Neutrophil (primary cell): ENCODE results near the gene CHFR.
"Not testable (repeated sequence)": the region's sequence is repeated elsewhere in the genome, so short reads cannot be mapped to it uniquely, and the experiment has no call there.

Experiments used
- H3K27ac ChIP-seq: fragments of 200-600 bp; sonication (generic); 2 replicates; pipeline ENCODE4 v1.5.1; 2016; ENCODE audit warnings: mild to moderate bottlenecking, moderate library complexity
- H3K27me3 ChIP-seq: fragments of 200-600 bp; sonication (generic); 2 replicates; pipeline ENCODE4 v1.6.0; 2016; ENCODE audit warnings: mild to moderate bottlenecking
- H3K36me3 ChIP-seq: fragments of 200-600 bp; sonication (generic); 2 replicates; pipeline ENCODE4 v1.5.1; 2017
- H3K4me1 ChIP-seq, 2 experiments: fragments of 200-600 bp in 1 of 2; sonication (generic) in 1 of 2; 1 replicate in 1 of 2; 2 replicates in 1 of 2; pipeline versions ENCODE4 v1.5.1 to v1.6.1; 2013 to 2016; ENCODE audit warnings: low read depth in 1 of 2, low read length in 1 of 2, mild to moderate bottlenecking in 1 of 2, moderate library complexity in 1 of 2; ENCODE audit not compliant: control insufficient read depth in 1 of 2, insufficient read depth in 1 of 2
- H3K4me3 ChIP-seq, 2 experiments: fragments of 200-600 bp in 1 of 2; sonication (generic) in 1 of 2; 1 replicate in 1 of 2; 2 replicates in 1 of 2; pipeline ENCODE4 v1.5.1; 2013 to 2016; ENCODE audit warnings: low read depth in 1 of 2, low read length in 1 of 2, mild to moderate bottlenecking in 1 of 2, moderate library complexity in 1 of 2
- H3K9me3 ChIP-seq: fragments of 200-600 bp; sonication (generic); 2 replicates; pipeline ENCODE4 v1.5.1; 2016
- CTCF ChIP-seq: fragments of 200-600 bp; sonication (generic); IDR thresholded peaks from 2 replicates; pipeline ENCODE4 v1.5.1; 2016; ENCODE audit warnings: antibody characterized with exemption

The CHFR gene

GRCh38 chr12:132839558-132840235, 47.7 kb downstream of the CHFR start:
- no peak for TF ChIP-seq CTCF
- Histone ChIP-seq H3K9me3 (no peaks in the 10 kb centered on the region), H3K27ac (no peak overlapping the region), H3K4me3 (no peak overlapping the region), H3K4me1 (no peaks in the 10 kb centered on the region), H3K27me3 (no peaks in the 10 kb centered on the region), H3K36me3 (peaks cover 95% of the 10 kb centered on the region)

- Histone ChIP-seq H3K9me3 (no peaks in the 10 kb centered on the region), H3K27me3 (no peaks in the 10 kb centered on the region), H3K36me3 (peaks cover 91% of the 10 kb centered on the region), H3K4me1 (no peaks in the 10 kb centered on the region), H3K4me3 (no peak overlapping the region), H3K27ac (peak overlapping the region; percentile 5)
- TF ChIP-seq CTCF = no peak
These were observed 48.9 kb downstream of the CHFR start for GRCh38 chr12:132838410-132839080.

GRCh38 chr12:132837693-132838409, 49.6 kb downstream of the CHFR start:
- H3K4me3 ChIP-seq = no peak overlapping the region
- H3K36me3 ChIP-seq = peaks cover 91% of the 10 kb centered on the region
- H3K9me3 ChIP-seq = no peaks in the 10 kb centered on the region
- no peaks in the 10 kb centered on the region for H3K4me1 ChIP-seq
- no peaks in the 10 kb centered on the region for H3K27me3 ChIP-seq
- no peak for TF ChIP-seq CTCF
- no peak overlapping the region for H3K27ac ChIP-seq

- Histone ChIP-seq H3K27ac (no peak overlapping the region), H3K4me1 (no peaks in the 10 kb centered on the region), H3K27me3 (no peaks in the 10 kb centered on the region), H3K36me3 (peaks cover 91% of the 10 kb centered on the region), H3K4me3 (no peak overlapping the region), H3K9me3 (no peaks in the 10 kb centered on the region)
- TF ChIP-seq CTCF = no peak
These were observed 50.5 kb downstream of the CHFR start for GRCh38 chr12:132836795-132837331.

GRCh38 chr12:132836230-132836629, 51.2 kb downstream of the CHFR start:
- not testable (repeated sequence) for H3K27me3 ChIP-seq, H3K9me3 ChIP-seq, H3K27ac ChIP-seq, H3K4me3 ChIP-seq, H3K4me1 ChIP-seq
- H3K36me3 ChIP-seq = peaks cover 88% of the 10 kb centered on the region
